ENCODE data around the gene HDGF. TPM values are rescaled to one million over a fixed set of nuclear protein-coding genes. Genes with fewer than 3 reads are reported as not detected.
A peak's percentile ranks its signal among the peaks of the same experiment; 100 is the strongest.

HDGF gene
- total and polyA plus RNA-seq, 9 of the 15 experiments (the other 6 are each of a cell fraction or from before 2014, with no cell fraction given): 38.8 to 601 (median 400) TPM

DNA sequence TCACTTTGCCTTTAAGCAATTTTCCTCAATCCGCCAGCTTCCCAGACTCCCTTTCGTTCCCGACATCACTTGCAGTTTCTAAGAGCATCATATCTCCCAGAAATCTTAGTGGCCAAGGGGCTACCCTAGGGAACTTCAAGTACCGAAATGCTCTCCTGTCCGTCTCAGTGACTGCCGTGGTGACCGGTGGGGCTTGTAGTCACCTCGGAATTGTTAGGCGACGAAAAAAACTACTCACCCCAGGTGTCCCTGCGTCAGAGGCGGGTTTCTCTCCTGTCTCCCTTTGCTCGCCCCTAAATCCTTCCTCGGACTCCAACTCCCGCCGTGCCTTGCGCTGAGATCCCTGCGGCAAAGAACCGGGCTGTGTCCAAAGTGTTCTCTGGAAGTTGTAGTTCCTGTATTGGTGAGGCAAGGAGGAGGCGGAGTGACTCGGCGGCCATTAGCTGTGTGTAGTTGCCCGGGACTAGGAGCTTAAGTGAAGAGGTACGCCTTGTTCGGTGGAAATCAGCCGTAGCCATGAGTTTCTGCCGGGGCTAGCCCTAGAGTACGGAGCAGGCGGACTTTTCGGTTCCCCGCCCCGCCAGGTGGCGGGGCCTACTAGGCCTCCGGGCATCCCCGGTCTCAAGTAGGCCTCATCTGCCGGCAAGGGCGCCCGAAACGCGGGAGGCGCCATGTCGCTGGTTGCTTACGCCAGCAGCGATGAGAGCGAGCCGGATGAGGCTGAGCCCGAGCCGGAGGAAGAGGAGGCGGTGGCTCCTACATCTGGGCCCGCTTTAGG lies 15.8 kb upstream of the HDGF start, which contains the start of gene PRCC (continued):
- TF ChIP-seq ZBTB1 (CRISPR knock-in tag; IDR thresholded peaks at IDR 0.05; ENCODE audit: borderline replicate concordance, low read depth) (peak; percentile 79; the same call in 1 of the 2 replicates), NR2C1 (IDR thresholded peaks at IDR 0.05) (peak; percentile 73), NR2C1 (tag; IDR thresholded peaks at IDR 0.05) (peak; percentile 92), RFX1 (IDR thresholded peaks at IDR 0.05) (peak; percentile 59; the same call in 1 of the 2 replicates), BCLAF1 (IDR thresholded peaks at IDR 0.05; ENCODE audit: borderline replicate concordance in 1 of 2, control insufficient read depth in 1 of 2, low read depth in 2 of 2, low read length in 1 of 2) (peak in 1 of 2 experiments; percentile 88; a peak in 2 of 4 replicates), ZNF324 (CRISPR knock-in tag; IDR thresholded peaks at IDR 0.05) (no peak), RNF2 (IDR thresholded peaks at IDR 0.05) (peak; percentile 79), REST (IDR thresholded peaks at IDR 0.05; ENCODE audit: borderline replicate concordance) (no peak), REST (CRISPR knock-in tag; IDR thresholded peaks at IDR 0.05; ENCODE audit: low read depth) (no peak), MAFK (IDR thresholded peaks at IDR 0.05; ENCODE audit: low read length) (peak; percentile 48), ILF3 (IDR thresholded peaks at IDR 0.05; ENCODE audit: borderline replicate concordance) (no peak)
- TF ChIP-seq, protein P1, sequence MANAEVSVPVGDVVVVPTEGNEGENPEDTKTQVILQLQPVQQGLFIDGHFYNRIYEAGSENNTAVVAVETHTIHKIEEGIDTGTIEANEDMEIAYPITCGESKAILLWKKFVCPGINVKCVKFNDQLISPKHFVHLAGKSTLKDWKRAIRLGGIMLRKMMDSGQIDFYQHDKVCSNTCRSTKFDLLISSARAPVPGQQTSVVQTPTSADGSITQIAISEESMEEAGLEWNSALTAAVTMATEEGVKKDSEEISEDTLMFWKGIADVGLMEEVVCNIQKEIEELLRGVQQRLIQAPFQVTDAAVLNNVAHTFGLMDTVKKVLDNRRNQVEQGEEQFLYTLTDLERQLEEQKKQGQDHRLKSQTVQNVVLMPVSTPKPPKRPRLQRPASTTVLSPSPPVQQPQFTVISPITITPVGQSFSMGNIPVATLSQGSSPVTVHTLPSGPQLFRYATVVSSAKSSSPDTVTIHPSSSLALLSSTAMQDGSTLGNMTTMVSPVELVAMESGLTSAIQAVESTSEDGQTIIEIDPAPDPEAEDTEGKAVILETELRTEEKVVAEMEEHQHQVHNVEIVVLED (CRISPR knock-in tag; IDR thresholded peaks at IDR 0.05): peak; percentile 50

Data from K562 (cell line).